RWPE2 (cell line): ENCODE results near the gene RNGTT.

Experiments
- ATAC-seq: fragments of 200-7000 bp; cut with Tn5 transposase; 3 replicates; pipeline ENCODE4 v1.9.1; 2021; ENCODE audit warnings: low read depth
- DNase-seq: peaks from one replicate; pipeline ENCODE4 v3.0.0-alpha.2; 2020; ENCODE audit warnings: low spot score
- H3K27ac ChIP-seq: fragments of 450-650 bp; 2 replicates; pipeline ENCODE4 v1.5.1; 2017; ENCODE audit warnings: mild to moderate bottlenecking; ENCODE audit not compliant: poor library complexity, severe bottlenecking
- H3K27me3 ChIP-seq: fragments of 250-450 bp; sonication (Bioruptor Pico); 2 replicates; pipeline ENCODE4 v1.5.1; 2021; ENCODE audit warnings: mild to moderate bottlenecking, moderate library complexity; ENCODE audit not compliant: insufficient read depth, poor library complexity, severe bottlenecking
- H3K36me3 ChIP-seq: fragments of 250-450 bp; sonication (Bioruptor Pico); 2 replicates; pipeline ENCODE4 v1.5.1; 2020; ENCODE audit warnings: low read depth, mild to moderate bottlenecking, moderate library complexity
- H3K4me1 ChIP-seq: fragments of 250-450 bp; sonication (Bioruptor Pico); 2 replicates; pipeline ENCODE4 v1.5.1; 2021; ENCODE audit warnings: mild to moderate bottlenecking, moderate library complexity; ENCODE audit not compliant: insufficient read depth, poor library complexity, severe bottlenecking
- H3K4me3 ChIP-seq: fragments of 250-450 bp; sonication (Bioruptor Pico); 2 replicates; pipeline ENCODE4 v1.5.1; 2021; ENCODE audit warnings: mild to moderate bottlenecking, moderate library complexity; ENCODE audit not compliant: severe bottlenecking
- H3K9me3 ChIP-seq: fragments of 250-450 bp; sonication (Bioruptor Pico); 2 replicates; pipeline ENCODE4 v1.5.1; 2021; ENCODE audit warnings: mild to moderate bottlenecking, moderate library complexity; ENCODE audit not compliant: severe bottlenecking
- TF ChIP-seq, protein P1 (sequence below): fragments of 450-650 bp; IDR thresholded peaks from one replicate; pipeline ENCODE4 v1.5.1; 2017; ENCODE audit warnings: mild to moderate bottlenecking, moderate library complexity; ENCODE audit not compliant: poor library complexity, severe bottlenecking

Gene RNGTT

GRCh38 chr6:88577461-88577860, 386.0 kb downstream of the RNGTT start:
- TF ChIP-seq, protein P1, sequence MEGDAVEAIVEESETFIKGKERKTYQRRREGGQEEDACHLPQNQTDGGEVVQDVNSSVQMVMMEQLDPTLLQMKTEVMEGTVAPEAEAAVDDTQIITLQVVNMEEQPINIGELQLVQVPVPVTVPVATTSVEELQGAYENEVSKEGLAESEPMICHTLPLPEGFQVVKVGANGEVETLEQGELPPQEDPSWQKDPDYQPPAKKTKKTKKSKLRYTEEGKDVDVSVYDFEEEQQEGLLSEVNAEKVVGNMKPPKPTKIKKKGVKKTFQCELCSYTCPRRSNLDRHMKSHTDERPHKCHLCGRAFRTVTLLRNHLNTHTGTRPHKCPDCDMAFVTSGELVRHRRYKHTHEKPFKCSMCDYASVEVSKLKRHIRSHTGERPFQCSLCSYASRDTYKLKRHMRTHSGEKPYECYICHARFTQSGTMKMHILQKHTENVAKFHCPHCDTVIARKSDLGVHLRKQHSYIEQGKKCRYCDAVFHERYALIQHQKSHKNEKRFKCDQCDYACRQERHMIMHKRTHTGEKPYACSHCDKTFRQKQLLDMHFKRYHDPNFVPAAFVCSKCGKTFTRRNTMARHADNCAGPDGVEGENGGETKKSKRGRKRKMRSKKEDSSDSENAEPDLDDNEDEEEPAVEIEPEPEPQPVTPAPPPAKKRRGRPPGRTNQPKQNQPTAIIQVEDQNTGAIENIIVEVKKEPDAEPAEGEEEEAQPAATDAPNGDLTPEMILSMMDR = no peak
- Histone ChIP-seq H3K27ac (no peak overlapping the region), H3K9me3 (no peaks in the 10 kb centered on the region), H3K36me3 (no peaks in the 10 kb centered on the region), H3K4me1 (no peaks in the 10 kb centered on the region), H3K27me3 (peaks cover 5% of the 10 kb centered on the region), H3K4me3 (no peak overlapping the region)
- no peak for ATAC-seq
- DNase-seq = no peak

GRCh38 chr6:88575536-88575935, 387.9 kb downstream of the RNGTT start:
- Histone ChIP-seq H3K27ac (no peak overlapping the region), H3K36me3 (no peaks in the 10 kb centered on the region), H3K4me1 (no peaks in the 10 kb centered on the region), H3K27me3 (no peaks in the 10 kb centered on the region), H3K4me3 (no peak overlapping the region), H3K9me3 (no peaks in the 10 kb centered on the region)
- TF ChIP-seq, protein P1 = no peak
- DNase-seq (no peak), ATAC-seq (no peak)

- TF ChIP-seq, protein P1 = no peak
Measured at GRCh38 chr6:88574651-88575050, 388.8 kb downstream of the RNGTT start.

DNA sequence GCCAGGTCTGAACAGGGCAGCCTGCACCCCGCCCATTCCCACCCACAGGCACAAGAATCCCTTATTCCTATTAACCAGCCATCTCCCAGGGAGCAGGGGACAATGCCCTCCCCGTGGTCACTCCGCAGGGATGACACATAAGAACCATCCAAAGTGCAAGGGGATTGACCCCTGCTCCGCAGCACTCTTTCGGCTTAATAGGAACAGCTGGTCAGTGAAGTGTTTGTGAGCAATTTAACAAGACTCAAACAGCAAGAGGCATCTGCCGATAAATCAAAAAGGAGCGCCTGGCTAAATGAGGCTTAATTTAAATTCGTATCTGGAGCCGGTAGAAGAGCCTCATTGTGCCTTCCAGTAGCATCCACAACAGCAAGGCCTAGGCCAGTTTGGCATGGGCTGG, 389.4 kb downstream of the RNGTT start:
- TF ChIP-seq, protein P1 = no peak
- no peaks in the 10 kb centered on the region for H3K4me1 ChIP-seq
- no peaks in the 10 kb centered on the region for H3K36me3 ChIP-seq
- H3K9me3 ChIP-seq = no peaks in the 10 kb centered on the region
- H3K27ac ChIP-seq = no peak overlapping the region
- ATAC-seq (no peak), DNase-seq (no peak)
- no peaks in the 10 kb centered on the region for H3K27me3 ChIP-seq
- no peak overlapping the region for H3K4me3 ChIP-seq

More at GRCh38 chr6:88574651-88575050, 388.8 kb downstream of the RNGTT start:
- Histone ChIP-seq H3K36me3 (no peaks in the 10 kb centered on the region), H3K4me3 (no peak overlapping the region), H3K27me3 (no peaks in the 10 kb centered on the region), H3K27ac (no peak overlapping the region), H3K9me3 (no peaks in the 10 kb centered on the region), H3K4me1 (no peaks in the 10 kb centered on the region)
- ATAC-seq (no peak), DNase-seq (no peak)

DNA sequence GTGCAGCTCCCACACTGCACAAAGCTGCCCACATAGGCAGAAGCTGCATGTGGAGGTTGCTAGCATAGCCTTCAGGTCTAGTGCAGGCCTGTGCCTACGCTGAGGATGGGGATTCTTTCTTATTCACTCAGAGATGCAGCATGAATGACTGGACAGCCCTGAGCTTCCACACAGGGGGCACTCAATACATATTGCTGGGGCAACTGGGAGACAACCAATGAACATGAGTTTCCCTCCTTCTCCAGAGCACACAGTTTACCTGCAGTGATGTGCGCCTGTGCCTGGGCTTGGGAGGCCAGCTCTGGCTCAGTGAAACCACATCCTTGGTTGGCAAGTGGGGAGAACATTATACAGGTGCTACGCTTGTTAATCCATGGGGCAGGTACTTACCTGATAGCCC, 389.9 kb downstream of the RNGTT start:
- DNase-seq (no peak), ATAC-seq (no peak)
- Histone ChIP-seq H3K36me3 (no peaks in the 10 kb centered on the region), H3K4me3 (no peak overlapping the region), H3K27ac (no peak overlapping the region), H3K27me3 (no peaks in the 10 kb centered on the region), H3K4me1 (no peaks in the 10 kb centered on the region), H3K9me3 (no peaks in the 10 kb centered on the region)
- TF ChIP-seq, protein P1 = no peak
